ENCODE results near the gene TREH. TPM values are rescaled to one million over a fixed set of nuclear protein-coding genes. Genes with fewer than 3 reads are reported as not detected.
"Not testable (repeated sequence)": the region's sequence is repeated elsewhere in the genome, so short reads cannot be mapped to it uniquely, and the experiment has no call there.

The TREH gene
- total RNA-seq, 1 donor from 2014 or later, result not detected

- DNase-seq, result no peak
These were observed 17.3 kb upstream of the TREH start for GRCh38 chr11:118696673-118697226.

- no peak for DNase-seq
These were observed 15.3 kb upstream of the TREH start for GRCh38 chr11:118694771-118695170.

- no peak for DNase-seq
These were observed 14.7 kb upstream of the TREH start for GRCh38 chr11:118694185-118694584.

DNA sequence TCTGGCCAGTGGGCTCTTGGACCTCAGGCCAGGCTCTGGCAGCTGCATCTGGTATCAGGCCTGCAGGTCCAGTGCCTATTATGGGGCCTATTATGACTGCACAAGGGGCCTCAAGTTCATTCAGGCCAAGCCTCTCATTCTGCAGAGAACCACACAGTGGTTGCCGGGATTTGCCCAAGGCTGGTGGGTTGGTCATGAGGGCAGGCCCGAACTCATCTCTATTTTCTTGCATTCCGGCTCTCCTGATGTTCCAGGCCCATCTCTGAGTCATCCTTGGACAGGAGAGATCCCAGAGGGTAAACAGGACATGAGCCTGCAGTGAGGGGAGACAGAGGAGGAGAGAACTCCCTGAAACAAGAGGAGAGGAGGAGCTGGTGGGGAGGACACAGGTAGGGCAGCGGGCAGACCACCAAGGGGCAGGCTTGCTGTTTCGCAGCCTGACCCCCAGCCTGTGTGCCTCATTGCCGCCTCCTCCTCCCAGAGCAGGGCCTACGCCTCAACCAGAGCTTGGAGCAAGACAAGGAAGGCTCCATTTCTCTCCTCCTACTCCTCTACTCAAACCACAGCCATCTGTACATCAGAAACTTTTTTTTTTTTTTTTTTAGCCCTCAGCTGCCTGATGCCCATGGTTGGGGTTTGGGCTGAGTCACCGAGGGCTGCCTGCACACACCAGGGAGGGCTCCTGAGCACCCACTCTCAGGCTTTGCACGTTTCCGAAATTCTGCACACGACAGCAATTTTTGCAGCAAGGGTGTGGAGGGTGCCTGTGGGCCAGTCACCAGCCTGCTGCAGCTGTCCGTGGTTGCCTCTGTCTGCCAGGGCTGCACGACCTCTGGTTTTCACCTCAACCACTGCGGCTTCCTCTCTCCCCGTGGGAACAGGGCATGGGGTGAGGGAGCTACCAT lies 12.7 kb upstream of the TREH start:
- no peak for DNase-seq

DNA sequence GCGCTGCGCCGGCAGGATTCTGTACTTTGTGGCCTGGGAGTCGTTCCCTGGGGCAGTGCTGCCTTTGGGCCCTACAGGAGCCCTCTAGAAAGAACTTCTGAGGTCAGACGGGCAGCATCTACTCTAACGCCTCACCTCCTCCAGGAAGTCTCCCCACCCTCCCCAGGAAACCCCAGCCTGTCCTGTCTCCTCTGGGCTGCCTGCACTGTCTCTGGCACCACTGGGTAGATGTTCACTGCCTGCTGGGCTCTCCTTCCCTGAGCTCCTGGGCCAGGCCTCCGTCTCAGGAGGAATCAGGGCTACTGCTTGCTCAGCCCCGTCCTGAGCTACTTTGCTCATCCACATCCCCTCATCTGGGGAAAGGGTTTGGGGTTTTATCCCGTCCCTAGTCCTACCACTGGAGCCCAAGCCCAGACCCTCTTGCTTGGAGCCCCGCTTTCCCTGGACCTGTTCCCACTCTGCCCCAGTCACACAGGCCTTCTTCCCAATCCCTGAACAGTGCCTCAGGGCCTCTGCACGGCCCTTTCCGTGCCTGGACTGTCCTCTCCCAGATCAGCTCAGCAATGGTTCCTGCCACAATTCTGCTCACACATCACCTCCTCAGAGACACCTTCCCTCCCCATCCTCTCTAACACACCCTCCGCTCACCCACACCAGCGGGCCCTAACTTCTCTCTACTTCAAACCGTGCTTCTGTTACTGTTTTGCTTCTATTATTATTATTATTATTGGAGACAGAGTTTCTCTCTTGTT lies 11.3 kb upstream of the TREH start:
- no peak for DNase-seq

DNA sequence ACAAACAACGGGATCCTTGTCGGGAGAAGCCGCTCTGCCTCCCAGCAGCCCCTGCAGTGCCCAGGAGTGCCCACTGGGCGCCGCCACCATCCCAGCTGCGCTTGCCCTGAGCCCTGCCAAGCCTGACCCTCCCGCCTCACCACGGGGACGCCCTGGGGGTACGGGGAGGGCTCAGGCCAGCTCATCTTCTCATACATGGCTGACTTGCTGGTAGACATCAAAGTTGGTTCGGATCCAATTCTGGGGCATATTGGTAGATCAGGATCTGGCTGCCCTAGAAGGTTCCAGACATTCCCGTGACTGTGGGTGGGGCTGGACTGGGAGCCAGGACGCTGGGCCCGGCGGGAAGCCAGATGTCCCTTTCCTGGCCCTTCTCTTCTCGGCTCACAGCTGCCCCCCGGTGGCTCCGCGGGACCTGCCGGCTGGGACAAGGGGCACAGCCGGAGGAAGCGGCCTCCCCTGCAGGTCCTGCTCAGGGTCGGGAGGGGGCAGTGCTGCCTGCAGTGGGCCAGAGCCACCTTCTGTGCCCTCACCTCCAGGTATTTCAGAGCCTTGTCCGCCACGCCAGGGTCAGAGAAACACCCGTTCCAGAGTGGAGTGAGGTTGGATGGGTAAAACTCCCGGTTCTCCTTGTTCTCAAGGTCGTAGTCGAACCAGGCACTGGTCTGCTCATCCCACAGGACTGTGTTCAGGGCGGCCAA lies 10.6 kb upstream of the TREH start:
- DNase-seq, result peak; percentile 96

- no peak for DNase-seq
These were observed 10.0 kb upstream of the TREH start for GRCh38 chr11:118689503-118689851.

DNA sequence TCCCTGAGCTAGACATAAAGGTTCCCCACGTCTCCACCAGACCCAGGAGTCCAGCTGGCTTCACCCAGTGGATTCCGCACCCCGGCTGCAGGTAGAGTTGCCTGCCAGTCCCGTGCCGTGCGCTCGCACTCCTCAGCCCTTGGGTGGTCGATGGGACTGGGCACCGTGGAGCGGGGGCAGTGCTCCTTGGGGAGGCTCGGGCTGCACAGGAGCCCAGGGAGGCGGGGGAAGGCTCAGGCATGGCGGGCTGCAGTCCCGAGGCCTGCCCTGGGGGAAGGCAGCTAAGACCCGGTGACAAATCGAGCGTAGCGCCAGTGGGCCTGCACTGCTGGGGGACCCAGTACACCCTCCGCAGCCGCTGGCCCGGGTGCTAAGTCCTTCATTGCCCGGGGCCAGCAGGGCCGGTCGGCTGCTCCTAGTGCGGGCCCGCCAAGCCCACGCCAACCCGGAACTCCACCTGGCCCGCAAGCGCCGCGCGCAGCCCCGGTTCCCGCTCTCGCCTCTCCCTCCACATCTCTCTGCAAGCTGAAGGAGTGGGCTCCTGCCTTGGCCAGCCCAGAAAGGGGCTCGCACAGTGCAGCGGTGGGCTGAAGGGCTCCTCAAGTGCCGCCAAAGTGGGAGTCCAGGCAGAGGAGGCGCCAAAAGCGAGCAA lies 9.5 kb upstream of the TREH start:
- no peak for DNase-seq

GRCh38 chr11:118688339-118688738 lies 8.9 kb upstream of the TREH start:
- DNase-seq, result not testable (repeated sequence)

- no peak for DNase-seq
These were observed 8.5 kb upstream of the TREH start for GRCh38 chr11:118687906-118688305.

DNA sequence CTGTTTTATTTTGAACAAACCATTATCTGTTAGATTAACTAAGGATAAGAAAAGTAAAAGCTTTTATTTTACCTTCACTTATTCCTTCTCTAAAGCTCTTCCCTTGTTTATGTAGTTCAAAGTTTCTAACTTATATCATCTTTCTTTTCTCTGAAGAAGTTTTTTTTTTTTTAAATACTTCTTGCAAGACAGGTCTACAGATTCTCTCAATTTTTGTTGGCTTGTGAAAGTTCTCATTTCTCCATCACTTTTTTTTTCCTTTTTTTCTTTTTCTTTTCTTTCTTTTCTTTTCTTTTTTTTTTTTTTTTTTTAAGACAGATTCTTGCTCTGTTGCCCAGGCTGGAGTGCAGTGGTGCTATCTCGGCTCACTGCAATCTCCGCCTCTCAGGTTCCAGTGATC lies 4.7 kb upstream of the TREH start:
- DNase-seq, result no peak

DNA sequence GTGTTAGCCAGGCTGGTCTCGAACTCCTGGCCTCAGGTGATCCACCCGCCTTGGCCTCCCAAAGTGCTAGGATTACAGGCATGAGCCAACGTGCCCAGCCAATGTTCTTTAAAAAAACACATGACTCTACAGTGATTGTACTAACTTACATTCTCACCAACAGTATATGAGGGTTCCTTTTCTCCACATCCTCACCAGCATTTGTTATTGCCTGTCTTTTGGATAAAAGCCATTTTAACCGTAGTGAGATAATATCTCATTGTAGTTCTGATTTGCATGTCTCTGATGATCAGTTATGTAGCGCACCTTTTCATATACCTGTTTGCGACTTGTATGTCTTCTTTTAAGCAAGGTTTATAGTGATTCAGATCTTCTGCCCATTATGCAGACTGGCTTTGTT lies 3.5 kb upstream of the TREH start:
- not testable (repeated sequence) for DNase-seq

- no peak for DNase-seq
These were observed 2.9 kb upstream of the TREH start for GRCh38 chr11:118682372-118682771.

- not testable (repeated sequence) for DNase-seq
These were observed 542 bp downstream of the TREH start for GRCh38 chr11:118678908-118679307.

DNA sequence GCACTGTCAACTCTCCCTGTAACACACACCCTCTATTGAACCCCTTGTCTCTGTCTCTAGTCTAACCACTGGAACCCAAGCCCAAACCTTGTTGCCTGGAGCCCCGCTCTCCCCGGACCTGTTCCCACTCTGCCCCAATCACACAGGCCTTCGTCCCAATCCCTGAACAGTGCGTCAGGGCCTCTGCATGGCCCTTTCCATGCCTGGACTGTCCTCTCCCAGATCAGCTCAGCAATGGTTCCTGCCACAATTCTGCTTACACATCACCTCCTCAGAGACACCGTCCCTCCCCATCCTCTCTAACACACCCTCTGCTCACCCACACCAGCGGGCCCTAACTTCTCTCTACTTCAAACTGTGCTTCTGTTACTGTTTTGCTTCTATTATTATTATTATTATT lies 1.5 kb downstream of the TREH start:
- no peak for DNase-seq

- no peak for DNase-seq
These were observed 5.4 kb downstream of the TREH start for GRCh38 chr11:118674082-118674435.

DNA sequence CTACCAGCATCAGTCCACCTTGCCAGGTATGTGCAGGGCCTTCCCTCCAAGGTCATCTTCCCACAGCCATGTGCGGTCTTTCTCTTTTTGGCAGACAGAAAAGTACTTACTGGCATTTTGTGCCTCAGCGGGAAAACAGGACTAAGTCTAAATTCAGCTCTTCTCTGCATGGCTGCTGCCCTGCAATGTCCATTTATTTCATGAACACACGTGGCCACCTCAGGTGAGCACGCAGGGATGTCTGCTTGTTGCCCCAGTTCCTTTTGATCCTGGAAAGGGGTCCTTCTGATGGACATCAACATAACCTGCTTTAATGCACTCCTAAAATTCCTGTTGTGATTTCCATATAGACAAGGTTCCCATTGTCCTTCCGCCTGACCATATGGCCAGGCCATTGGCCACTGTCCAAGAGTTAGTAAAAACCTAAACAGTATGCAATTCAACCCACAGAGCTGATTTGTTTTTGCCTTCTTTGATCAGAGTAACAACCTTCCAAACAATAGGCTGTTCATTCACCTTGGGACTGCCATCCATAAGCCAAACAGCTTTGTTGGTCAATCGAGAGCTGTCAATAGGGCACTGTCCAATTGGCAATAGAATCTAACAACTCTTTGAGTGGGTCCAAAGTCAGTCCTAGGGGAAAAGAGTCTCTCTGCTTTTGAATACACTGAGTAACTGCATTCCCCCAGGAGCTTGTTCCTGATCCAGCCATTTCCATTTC lies 5.9 kb downstream of the TREH start:
- DNase-seq, result no peak

DNA sequence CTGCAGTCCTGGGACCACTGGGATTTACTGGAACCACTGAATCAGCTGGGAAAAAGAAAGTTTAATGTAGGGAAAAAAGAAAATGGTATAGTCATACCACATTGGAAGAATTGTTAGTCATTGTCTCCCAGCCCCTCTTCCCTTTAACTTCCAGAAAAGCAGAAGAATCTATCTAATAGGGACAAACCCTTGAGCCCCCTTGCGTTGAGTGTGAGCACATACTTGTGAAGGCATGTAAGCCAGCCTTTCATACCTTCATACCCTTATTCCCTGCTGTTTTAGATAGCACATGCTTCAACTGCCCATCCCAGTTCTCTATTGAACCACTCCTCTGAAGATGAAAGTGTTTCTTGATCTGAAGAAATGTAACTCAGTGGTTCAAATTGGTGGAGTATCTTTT lies 6.6 kb downstream of the TREH start:
- no peak for DNase-seq

DNA sequence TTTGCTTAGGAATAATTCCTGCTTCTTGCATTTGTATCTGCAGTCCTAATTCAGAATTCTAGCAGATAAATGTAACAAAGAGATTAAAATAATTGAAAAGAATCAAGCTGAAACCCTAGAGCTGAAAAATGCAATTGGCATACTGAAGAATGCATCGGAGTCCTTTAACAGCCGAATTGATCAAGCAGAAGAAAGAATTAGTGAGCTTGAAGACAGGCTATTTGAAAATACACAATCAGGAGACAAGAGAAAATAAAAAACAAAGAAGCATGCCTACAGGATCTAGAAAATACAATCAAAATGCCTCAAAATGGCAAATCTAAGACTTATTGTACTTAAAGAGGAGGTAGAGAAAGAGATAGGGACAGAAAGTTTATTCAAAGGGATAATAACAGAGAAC lies 8.2 kb downstream of the TREH start:
- DNase-seq, result no peak

GRCh38 chr11:118670063-118670462 lies 9.4 kb downstream of the TREH start:
- no peak for DNase-seq

GRCh38 chr11:118666371-118666770 lies 13.1 kb downstream of the TREH start:
- no peak for DNase-seq

DNA sequence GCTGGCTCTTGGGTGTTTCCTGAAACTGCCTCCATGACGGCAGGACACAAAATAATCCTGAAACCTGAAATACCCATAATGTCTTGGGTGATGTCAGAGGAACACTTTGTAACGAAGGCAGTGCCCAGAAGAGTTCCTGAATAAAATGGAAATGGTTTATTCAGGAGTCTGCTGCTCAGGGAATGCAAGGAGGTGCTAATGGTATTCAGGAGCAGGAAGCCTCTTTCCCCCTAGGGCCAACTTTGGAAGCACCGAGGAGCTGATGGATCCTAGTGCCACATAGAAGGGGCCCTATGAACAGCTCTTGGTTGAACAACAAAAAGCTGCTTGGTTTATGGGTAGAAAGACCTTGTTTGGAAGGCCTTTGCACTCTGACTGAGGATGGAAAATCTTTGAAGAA lies 15.5 kb downstream of the TREH start:
- DNase-seq, result no peak
